ENCODE measurements around the gene BRD4.

- TF ChIP-seq, protein P1, sequence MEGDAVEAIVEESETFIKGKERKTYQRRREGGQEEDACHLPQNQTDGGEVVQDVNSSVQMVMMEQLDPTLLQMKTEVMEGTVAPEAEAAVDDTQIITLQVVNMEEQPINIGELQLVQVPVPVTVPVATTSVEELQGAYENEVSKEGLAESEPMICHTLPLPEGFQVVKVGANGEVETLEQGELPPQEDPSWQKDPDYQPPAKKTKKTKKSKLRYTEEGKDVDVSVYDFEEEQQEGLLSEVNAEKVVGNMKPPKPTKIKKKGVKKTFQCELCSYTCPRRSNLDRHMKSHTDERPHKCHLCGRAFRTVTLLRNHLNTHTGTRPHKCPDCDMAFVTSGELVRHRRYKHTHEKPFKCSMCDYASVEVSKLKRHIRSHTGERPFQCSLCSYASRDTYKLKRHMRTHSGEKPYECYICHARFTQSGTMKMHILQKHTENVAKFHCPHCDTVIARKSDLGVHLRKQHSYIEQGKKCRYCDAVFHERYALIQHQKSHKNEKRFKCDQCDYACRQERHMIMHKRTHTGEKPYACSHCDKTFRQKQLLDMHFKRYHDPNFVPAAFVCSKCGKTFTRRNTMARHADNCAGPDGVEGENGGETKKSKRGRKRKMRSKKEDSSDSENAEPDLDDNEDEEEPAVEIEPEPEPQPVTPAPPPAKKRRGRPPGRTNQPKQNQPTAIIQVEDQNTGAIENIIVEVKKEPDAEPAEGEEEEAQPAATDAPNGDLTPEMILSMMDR (IDR thresholded peaks at IDR 0.05): no peak
- TF ChIP-seq POLR2A (IDR thresholded peaks at IDR 0.05) (no peak), POLR2AphosphoS5 (IDR thresholded peaks at IDR 0.05) (no peak), EP300 (IDR thresholded peaks at IDR 0.05; ENCODE audit: low read depth) (no peak)
Measured at GRCh38 chr19:15197275-15197941, 134.9 kb downstream of the BRD4 start.
